Effector memory CD4-positive, alpha-beta T cell (primary cell): ENCODE data around the gene MAP4K1.
A peak's percentile ranks its signal among the peaks of the same experiment; 100 is the strongest.

ENCODE experiments used
- DNase-seq, 3 donors: peaks; one replicate each; pipeline ENCODE4 v3.0.0-alpha.2; 2020
- H3K27ac ChIP-seq: 2 replicates; pipeline ENCODE4 v1.7.0; 2013; ENCODE audit warnings: mild to moderate bottlenecking, low read length, moderate library complexity; ENCODE audit not compliant: insufficient read depth, poor library complexity, severe bottlenecking
- H3K27me3 ChIP-seq: replicated peaks from 2 replicates; pipeline ENCODE4 v1.7.0; 2013; ENCODE audit warnings: mild to moderate bottlenecking, low read length; ENCODE audit not compliant: insufficient read depth, control insufficient read depth, poor library complexity, severe bottlenecking
- H3K36me3 ChIP-seq: 2 replicates; pipeline ENCODE4 v1.7.0; 2013; ENCODE audit warnings: mild to moderate bottlenecking, low read length, moderate library complexity; ENCODE audit not compliant: control insufficient read depth, insufficient read depth
- H3K4me1 ChIP-seq: 2 replicates; pipeline ENCODE4 v1.7.0; 2013; ENCODE audit warnings: low read length, mild to moderate bottlenecking; ENCODE audit not compliant: control insufficient read depth, insufficient read depth, poor library complexity, severe bottlenecking
- H3K4me3 ChIP-seq: 2 replicates; pipeline ENCODE4 v1.7.0; 2013; ENCODE audit warnings: low read length, low read depth, mild to moderate bottlenecking; ENCODE audit not compliant: insufficient read depth, poor library complexity, severe bottlenecking
- H3K9me3 ChIP-seq: 2 replicates; pipeline ENCODE4 v1.7.0; 2013; ENCODE audit warnings: mild to moderate bottlenecking, low read length, moderate library complexity; ENCODE audit not compliant: control insufficient read depth

Gene MAP4K1

DNA sequence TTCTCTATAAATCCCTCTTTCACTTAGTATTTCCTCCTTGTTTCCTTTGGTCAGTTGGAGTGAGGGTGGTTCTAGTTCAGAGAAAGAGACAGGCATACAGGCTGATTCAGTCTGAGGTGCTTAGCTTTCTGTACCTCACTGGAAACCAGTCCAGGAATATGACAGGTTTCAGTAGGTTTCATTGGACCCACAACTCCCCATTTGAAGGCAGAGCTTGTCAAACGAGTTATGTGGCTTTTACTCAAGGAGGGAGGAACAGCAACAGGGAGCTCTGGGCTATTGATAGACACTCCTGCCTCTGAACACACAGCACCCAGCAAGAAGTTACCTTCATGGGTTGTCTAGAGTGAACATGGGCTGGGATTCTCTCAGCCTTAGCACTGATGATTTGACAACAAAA lies 44.2 kb upstream of the MAP4K1 start:
- Histone ChIP-seq H3K4me3 (no peak overlapping the region), H3K27me3 (no peaks in the 10 kb centered on the region), H3K36me3 (no peaks in the 10 kb centered on the region), H3K4me1 (peaks cover 55% of the 10 kb centered on the region), H3K27ac (no peak overlapping the region), H3K9me3 (no peaks in the 10 kb centered on the region)
- no peak for DNase-seq

DNA sequence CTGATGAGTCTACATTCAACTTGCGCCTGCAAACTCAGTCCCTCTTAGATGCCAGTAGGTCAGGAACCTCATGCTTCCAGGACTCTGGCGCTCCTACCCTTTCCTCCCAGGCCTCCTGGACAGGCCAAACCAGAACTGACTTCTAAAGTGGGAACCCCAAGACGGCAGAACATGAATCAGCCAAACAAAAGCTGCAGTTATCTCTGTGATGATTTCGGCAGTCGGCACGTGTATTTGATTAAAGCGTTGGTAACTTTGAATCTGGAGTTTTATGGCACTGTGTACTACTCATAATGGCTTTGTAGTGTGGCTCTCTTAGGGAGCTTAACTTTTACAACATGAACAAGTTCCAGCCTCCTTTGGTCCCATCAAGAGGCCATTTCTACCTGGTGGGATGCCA lies 43.4 kb upstream of the MAP4K1 start:
- Histone ChIP-seq H3K4me1 (peaks cover 54% of the 10 kb centered on the region), H3K27me3 (no peaks in the 10 kb centered on the region), H3K9me3 (no peaks in the 10 kb centered on the region), H3K27ac (no peak overlapping the region), H3K36me3 (no peaks in the 10 kb centered on the region), H3K4me3 (no peak overlapping the region)
- no peak for DNase-seq

DNA sequence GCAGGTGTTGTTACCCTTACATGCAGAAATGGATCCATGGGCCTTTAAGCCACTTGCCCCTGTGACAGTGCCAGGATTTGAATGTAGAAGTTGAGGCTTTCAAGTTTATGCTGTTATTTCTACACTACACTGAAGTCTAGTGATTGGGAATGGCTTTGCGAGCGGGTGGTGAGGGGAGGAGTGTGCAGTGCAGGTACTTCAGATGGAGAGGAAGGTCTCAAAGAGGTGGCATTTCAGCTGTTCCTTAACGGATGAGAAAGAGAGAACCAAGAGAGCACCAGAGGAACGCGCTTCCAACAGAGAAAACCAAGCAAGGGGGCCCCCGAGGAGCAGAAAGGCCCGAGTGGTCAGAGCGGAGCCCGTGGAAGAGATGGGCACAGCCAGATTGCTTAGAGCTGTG lies 43.0 kb upstream of the MAP4K1 start:
- Histone ChIP-seq H3K4me3 (no peak overlapping the region), H3K27ac (no peak overlapping the region), H3K4me1 (peaks cover 55% of the 10 kb centered on the region), H3K9me3 (no peaks in the 10 kb centered on the region), H3K27me3 (no peaks in the 10 kb centered on the region), H3K36me3 (no peaks in the 10 kb centered on the region)
- DNase-seq = no peak

DNA sequence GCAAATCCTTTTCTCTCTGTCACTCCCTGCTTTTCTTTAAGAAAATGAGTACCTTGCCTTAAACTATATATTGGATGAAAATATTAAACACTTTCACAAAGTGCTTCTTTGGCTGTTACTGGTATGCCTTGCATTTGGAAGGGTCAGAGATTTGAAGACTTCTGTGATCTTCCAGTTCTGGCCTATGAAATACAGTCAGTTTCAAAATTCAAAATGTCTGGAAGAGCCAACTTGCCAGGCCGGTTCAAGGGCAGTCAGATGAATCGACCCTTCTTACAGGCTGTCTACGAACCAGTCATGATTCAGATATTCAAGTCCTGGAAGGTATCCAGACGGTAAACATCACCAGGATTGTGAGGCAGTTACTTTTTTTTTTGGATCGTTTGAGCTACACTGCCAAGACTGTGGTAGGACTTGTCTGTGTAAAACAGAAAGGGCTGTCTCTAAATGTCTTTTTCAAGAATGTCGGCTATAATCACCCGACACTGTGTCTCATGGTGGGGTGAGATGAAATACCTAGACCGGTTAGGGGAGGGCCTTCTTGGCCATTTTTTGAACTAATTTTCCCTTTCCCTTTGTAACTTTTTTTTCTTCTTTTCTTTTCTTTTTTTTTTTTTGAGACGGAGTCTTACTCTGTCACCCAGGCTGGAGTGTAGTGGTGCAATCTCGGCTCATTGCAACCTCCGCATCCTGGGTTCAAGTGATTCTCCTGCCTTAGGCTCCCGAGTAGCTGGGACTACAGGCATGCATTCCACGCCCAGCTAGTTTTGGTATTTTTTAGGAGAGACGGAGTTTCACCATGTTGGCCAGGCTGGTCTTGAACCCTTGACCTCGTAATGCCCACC lies 40.9 kb upstream of the MAP4K1 start:
- no peak overlapping the region for H3K4me3 ChIP-seq

DNA sequence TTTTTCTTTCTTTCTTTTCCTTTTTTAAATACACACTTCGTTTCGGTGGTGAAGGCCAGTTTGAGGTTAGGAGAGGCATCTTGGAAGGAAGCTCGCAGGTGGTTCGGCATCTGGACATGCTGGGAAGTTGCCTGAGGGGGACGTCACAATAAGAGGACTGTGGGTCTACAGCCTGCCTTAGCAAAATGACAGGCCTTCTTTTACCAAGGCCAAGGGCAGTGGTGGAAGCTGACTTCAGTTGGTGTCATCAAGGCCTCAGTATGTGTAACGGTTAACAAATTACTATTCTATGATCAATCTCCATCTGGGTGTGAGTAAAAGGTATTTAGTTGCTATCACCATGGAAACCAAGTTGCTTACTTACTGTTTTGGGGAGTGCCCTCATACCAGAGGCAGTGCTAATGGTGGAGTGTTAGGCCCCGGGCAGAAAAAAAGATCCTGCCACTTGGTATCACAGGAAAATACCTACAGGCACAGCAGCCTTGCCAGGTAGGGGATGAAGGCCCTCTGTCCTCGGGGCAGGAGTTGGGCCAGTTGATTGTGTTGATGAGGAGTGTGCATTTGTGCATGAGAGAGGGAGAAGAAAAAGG lies 40.0 kb upstream of the MAP4K1 start:
- H3K4me3 ChIP-seq = no peak overlapping the region
- H3K36me3 ChIP-seq = no peaks in the 10 kb centered on the region
- H3K27me3 ChIP-seq = no peaks in the 10 kb centered on the region
- H3K4me1 ChIP-seq = peaks cover 40% of the 10 kb centered on the region
- no peaks in the 10 kb centered on the region for H3K9me3 ChIP-seq
- DNase-seq = peak in 1 of 3 donors; percentile 28
- H3K27ac ChIP-seq = peak overlapping the region; percentile 57

More for the DNA sequence above, 40.9 kb upstream of the MAP4K1 start:
- no peaks in the 10 kb centered on the region for H3K27me3 ChIP-seq
- DNase-seq = no peak
- no peak overlapping the region for H3K27ac ChIP-seq
- H3K4me1 ChIP-seq = peaks cover 42% of the 10 kb centered on the region
- no peaks in the 10 kb centered on the region for H3K36me3 ChIP-seq
- no peaks in the 10 kb centered on the region for H3K9me3 ChIP-seq

DNA sequence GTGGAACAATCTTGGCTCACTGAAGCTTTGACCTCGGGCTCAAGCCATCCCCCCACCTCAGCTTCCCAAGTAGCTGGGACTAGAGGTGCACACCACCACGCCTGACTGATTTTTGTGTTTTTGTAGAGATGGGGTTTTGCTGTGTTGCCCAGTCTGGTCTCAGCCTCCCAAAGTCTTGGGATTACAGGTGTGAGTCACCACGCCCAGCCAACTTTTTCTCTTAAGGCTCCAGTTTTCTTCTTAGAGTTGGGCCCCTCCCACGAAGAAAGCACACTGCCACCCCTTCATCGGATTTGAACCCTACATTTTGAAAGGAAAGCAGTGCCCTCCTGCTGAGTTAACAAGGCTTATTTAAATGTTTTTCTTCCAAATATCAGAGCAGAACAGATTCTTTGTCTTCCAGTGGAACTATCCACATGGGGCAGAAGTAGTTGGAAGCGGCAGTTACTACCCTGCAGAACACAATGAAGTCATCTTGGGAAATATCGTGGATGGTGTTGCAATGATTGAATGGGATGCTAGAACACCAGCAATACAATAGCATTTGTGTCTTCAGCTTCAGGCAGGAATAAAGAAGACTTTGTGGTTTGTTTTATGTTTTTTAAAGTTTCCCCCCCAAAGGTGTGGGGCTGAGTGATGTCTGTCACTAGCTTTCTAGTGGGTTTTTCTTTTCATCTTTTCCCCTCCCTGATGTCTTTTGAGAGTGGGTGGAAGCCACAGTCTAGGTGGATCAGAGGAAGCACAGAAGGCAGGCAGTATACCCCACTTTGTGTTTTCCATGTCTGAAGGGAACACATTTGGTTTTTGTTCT lies 38.6 kb upstream of the MAP4K1 start:
- Histone ChIP-seq H3K27me3 (no peaks in the 10 kb centered on the region), H3K4me1 (peaks cover 40% of the 10 kb centered on the region), H3K27ac (peak overlapping the region; percentile 57), H3K9me3 (no peaks in the 10 kb centered on the region), H3K4me3 (no peak overlapping the region), H3K36me3 (no peaks in the 10 kb centered on the region)
- DNase-seq = peak in 2 of 3 donors; percentile 30 to 51

DNA sequence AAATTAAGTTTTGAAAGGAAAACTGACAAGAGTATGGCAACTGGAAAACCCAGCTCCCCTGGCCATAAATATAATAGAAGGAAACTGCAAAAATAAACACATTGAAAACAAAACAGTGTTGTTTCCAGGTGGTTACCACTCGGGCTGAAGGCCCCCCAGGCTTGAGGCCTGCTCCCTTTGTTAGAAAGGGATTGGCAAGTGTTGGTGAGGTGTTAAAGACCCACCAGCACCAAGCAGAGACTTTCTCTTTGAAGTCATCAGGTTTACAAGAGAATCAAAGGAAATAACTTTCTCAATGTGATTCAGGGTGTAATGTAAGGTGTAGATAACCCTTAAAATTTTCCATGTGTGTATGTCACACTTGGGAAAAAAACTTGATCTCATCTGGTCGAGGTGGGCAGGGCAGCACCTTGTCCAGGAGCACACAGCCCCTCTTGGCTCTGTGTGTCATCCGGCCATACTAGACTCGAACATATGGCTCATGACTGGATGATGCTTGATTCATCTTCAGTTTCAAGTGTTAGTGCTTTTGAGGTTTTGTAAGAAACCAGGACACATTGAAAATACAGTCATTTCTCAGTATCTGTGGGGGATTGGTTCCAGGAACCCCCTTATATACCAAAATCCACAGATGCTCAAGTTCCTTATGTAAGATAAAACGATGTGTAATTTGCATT lies 37.5 kb upstream of the MAP4K1 start:
- Histone ChIP-seq H3K4me3 (no peak overlapping the region), H3K4me1 (peaks cover 42% of the 10 kb centered on the region), H3K36me3 (no peaks in the 10 kb centered on the region), H3K27me3 (no peaks in the 10 kb centered on the region), H3K27ac (no peak overlapping the region), H3K9me3 (no peaks in the 10 kb centered on the region)
- DNase-seq = no peak

DNA sequence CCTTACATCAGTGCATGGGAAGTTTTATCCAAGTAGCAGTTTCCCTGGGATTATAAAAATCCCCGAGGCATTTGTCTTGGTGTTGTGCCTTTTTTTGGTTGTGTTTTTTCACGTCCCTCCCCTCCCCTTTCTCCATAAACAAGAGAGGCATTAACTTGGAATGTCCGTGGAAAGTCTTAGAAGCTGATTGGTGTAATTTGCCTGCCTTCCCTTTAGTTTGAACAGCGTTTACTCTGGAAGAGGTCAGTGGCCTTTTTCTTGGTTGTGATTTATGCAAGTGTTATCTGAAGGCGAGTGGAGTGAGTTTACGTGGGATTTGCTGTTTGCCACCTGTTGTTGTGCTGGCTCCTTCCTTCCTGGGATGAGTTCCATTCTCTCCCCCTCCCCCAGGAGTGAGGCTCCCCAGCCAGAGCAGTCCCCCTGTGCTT lies 36.9 kb upstream of the MAP4K1 start:
- no peak for DNase-seq
- peaks cover 48% of the 10 kb centered on the region for H3K4me1 ChIP-seq
- H3K4me3 ChIP-seq = no peak overlapping the region
- no peaks in the 10 kb centered on the region for H3K36me3 ChIP-seq
- no peaks in the 10 kb centered on the region for H3K9me3 ChIP-seq
- no peaks in the 10 kb centered on the region for H3K27me3 ChIP-seq
- no peak overlapping the region for H3K27ac ChIP-seq

DNA sequence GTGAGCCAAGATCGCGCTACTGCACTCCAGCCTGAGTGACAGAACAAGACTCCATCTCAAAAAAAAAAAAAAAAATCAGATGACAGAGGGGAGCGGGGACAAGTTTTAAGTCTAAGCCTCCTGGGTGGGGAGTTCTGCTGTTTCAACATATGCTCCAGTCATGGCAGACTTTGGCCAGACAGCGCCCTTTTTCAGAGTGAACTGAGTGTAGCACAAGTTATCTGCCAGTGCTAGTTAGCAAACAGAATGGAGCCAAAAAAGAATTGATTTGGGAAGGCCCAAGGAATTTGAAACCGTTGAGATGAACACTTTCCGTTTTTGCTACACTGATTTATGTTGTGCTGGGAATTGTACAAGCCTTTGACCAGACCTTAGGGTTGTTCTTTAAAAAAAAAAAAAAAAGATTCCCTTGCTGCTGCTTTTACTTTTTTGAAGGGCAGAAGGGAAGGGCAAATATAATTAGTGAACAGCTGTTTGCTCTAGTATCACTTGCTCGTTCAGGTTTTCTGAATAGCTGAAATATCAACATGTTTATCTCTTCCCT lies 35.3 kb upstream of the MAP4K1 start:
- no peak overlapping the region for H3K27ac ChIP-seq
- DNase-seq = no peak
- no peaks in the 10 kb centered on the region for H3K27me3 ChIP-seq
- peaks cover 52% of the 10 kb centered on the region for H3K4me1 ChIP-seq
- no peak overlapping the region for H3K4me3 ChIP-seq
- H3K9me3 ChIP-seq = no peaks in the 10 kb centered on the region
- H3K36me3 ChIP-seq = no peaks in the 10 kb centered on the region
